A673 (cell line): ENCODE measurements around the gene GIMAP8.

Source experiments
- EZH2 ChIP-seq: fragments of 200-600 bp; sonication (generic); IDR thresholded peaks from 2 replicates; pipeline ENCODE4 v1.6.1; 2017; ENCODE audit warnings: borderline replicate concordance, low read depth, mild to moderate bottlenecking, mixed read lengths, antibody characterized with exemption, low read length; ENCODE audit not compliant: poor library complexity, severe bottlenecking
- TF ChIP-seq, protein P1 (sequence below): fragments of 300-800, 200-600 bp; sonication (generic); conservative IDR thresholded peaks from 2 replicates; pipeline ENCODE4 v1.5.1; 2017; ENCODE audit warnings: low read depth, mild to moderate bottlenecking, antibody characterized with exemption, low read length, moderate library complexity, mixed read lengths

DNA sequence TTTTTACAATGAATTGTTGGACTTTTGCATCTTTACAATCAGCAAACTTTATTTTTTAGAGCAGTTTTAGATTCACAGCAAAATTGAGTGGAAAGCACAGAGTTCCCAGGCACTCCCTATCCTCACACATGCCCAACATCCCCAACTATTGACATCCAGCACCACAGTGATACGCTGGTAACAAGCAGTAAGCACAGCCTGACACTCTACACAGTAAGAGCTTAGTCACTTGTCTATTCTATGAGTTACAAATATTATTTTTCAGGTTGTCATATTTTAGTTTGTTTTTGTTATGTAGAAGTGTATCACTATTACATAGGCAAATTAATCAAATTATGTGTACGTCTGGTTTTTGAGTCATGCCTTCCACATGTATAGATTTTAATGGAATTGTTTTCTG is 37.2 kb downstream of the GIMAP8 start:
- TF ChIP-seq, protein P1, sequence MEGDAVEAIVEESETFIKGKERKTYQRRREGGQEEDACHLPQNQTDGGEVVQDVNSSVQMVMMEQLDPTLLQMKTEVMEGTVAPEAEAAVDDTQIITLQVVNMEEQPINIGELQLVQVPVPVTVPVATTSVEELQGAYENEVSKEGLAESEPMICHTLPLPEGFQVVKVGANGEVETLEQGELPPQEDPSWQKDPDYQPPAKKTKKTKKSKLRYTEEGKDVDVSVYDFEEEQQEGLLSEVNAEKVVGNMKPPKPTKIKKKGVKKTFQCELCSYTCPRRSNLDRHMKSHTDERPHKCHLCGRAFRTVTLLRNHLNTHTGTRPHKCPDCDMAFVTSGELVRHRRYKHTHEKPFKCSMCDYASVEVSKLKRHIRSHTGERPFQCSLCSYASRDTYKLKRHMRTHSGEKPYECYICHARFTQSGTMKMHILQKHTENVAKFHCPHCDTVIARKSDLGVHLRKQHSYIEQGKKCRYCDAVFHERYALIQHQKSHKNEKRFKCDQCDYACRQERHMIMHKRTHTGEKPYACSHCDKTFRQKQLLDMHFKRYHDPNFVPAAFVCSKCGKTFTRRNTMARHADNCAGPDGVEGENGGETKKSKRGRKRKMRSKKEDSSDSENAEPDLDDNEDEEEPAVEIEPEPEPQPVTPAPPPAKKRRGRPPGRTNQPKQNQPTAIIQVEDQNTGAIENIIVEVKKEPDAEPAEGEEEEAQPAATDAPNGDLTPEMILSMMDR = no peak
- TF ChIP-seq EZH2 = no peak
